HepG2 (cell line): ENCODE data around the gene GRIA3. TPM values are rescaled to one million over a fixed set of nuclear protein-coding genes. Genes with fewer than 3 reads are reported as not detected.

ENCODE experiments used
- GATAD2A ChIP-seq: IDR thresholded peaks from 2 replicates; pipeline ENCODE4 v1.6.1; 2016
- RBM22 ChIP-seq: fragments of 200-400 bp; formaldehyde crosslinking; optimal IDR thresholded peaks from 2 replicates; pipeline ENCODE3; 2017; ENCODE audit warnings: mild to moderate bottlenecking, low read length, moderate library complexity
- ZNF143 ChIP-seq: sonication (generic); formaldehyde crosslinking; IDR thresholded peaks from 2 replicates; pipeline ENCODE4 v1.4.0; 2020; ENCODE audit warnings: missing genetic modification reagents
- polyA plus RNA-seq, 8 experiments: library from polyadenylated mRNA; depleted of rRNA in 3 of 8; stranded (reverse) in 7 of 8; unstranded in 1 of 8; fragments of >200 nt; fragmentation: Illumina TruSeq in 4 of 8; extraction: Trizol in 4 of 8; gene quantifications; 2 replicates each; pipeline versions ENCODE4 v1.2.1 to v1.2.3, GENCODE V29; 2011 to 2016; ENCODE audit warnings: low read depth in 4 of 8, missing spikeins in 1 of 8, mixed read lengths in 1 of 8; ENCODE audit not compliant: insufficient read depth in 1 of 8
- total RNA-seq, 5 experiments: library from RNA; depleted of rRNA; stranded (reverse); fragments of >200 nt; fragmentation: Illumina TruSeq; extraction: Trizol; gene quantifications; 2 replicates each; pipeline ENCODE4 v1.2.3, GENCODE V29; 2016; ENCODE audit warnings: low read depth in 1 of 5
- TF ChIP-seq, protein P1 (sequence below): sonication (generic); formaldehyde crosslinking; IDR thresholded peaks from 2 replicates; pipeline ENCODE4 v1.4.0; 2020; ENCODE audit warnings: mild to moderate bottlenecking, missing genetic modification reagents
- TF ChIP-seq, protein P2 (sequence below): sonication (generic); formaldehyde crosslinking; IDR thresholded peaks from 2 replicates; pipeline ENCODE4 v1.9.0; 2021; ENCODE audit warnings: missing genetic modification reagents, mild to moderate bottlenecking, borderline replicate concordance
- TF ChIP-seq, protein P3 (sequence below): sonication (generic); formaldehyde crosslinking; IDR thresholded peaks from 2 replicates; pipeline ENCODE4 v1.8.0; 2022; ENCODE audit warnings: missing genetic modification reagents, mild to moderate bottlenecking, moderate library complexity, borderline replicate concordance
- TF ChIP-seq, protein P4 (sequence below): sonication (generic); formaldehyde crosslinking; IDR thresholded peaks from 2 replicates; pipeline ENCODE4 v1.4.0; 2020; ENCODE audit warnings: missing genetic modification reagents

The GRIA3 gene
- total and polyA plus RNA-seq, 2 of the 13 experiments (the other 11 are each of a cell fraction or from before 2014, with no cell fraction given): not detected

DNA sequence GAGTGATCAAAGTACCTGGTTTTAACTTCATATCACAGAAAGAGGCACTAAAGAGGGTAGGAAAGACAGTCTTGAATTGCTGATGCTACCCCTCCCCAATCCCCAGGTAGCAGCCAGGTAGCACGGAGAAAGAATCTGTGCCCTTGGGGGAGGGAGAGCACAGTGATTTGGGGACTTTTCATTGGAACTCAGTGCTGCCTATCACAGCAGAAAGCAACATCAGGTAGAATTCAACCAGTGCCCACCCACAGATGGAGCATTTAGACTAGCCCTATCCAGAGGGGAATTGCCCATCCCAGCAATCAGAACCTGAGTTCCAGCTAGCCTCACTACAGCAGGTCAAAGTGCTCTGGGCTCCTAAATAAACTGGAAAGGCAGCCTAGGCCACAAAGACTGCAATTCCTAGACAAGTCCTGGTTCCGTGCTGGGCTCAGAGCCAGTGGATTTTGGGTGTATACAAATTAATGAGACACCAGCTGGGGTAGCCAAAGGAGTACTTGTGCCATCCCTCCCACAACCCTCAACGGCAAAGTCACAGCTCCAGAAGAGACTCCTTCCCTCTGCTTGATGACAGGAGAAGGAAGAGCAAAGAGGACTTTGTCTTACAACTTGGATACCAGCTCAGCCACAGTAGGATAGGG is 320.7 kb downstream of the GRIA3 start (continued):
- TF ChIP-seq, protein P1, sequence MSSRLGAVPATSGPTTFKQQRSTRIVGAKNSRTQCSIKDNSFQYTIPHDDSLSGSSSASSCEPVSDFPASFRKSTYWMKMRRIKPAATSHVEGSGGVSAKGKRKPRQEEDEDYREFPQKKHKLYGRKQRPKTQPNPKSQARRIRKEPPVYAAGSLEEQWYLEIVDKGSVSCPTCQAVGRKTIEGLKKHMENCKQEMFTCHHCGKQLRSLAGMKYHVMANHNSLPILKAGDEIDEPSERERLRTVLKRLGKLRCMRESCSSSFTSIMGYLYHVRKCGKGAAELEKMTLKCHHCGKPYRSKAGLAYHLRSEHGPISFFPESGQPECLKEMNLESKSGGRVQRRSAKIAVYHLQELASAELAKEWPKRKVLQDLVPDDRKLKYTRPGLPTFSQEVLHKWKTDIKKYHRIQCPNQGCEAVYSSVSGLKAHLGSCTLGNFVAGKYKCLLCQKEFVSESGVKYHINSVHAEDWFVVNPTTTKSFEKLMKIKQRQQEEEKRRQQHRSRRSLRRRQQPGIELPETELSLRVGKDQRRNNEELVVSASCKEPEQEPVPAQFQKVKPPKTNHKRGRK (CRISPR knock-in tag): no peak
- TF ChIP-seq ZNF143 (no peak), GATAD2A (CRISPR knock-in tag) (no peak), RBM22 (no peak)
- TF ChIP-seq, protein P2, sequence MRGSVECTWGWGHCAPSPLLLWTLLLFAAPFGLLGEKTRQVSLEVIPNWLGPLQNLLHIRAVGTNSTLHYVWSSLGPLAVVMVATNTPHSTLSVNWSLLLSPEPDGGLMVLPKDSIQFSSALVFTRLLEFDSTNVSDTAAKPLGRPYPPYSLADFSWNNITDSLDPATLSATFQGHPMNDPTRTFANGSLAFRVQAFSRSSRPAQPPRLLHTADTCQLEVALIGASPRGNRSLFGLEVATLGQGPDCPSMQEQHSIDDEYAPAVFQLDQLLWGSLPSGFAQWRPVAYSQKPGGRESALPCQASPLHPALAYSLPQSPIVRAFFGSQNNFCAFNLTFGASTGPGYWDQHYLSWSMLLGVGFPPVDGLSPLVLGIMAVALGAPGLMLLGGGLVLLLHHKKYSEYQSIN (CRISPR knock-in tag): no peak
- TF ChIP-seq, protein P3, sequence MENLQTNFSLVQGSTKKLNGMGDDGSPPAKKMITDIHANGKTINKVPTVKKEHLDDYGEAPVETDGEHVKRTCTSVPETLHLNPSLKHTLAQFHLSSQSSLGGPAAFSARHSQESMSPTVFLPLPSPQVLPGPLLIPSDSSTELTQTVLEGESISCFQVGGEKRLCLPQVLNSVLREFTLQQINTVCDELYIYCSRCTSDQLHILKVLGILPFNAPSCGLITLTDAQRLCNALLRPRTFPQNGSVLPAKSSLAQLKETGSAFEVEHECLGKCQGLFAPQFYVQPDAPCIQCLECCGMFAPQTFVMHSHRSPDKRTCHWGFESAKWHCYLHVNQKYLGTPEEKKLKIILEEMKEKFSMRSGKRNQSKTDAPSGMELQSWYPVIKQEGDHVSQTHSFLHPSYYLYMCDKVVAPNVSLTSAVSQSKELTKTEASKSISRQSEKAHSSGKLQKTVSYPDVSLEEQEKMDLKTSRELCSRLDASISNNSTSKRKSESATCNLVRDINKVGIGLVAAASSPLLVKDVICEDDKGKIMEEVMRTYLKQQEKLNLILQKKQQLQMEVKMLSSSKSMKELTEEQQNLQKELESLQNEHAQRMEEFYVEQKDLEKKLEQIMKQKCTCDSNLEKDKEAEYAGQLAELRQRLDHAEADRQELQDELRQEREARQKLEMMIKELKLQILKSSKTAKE: no peak
- TF ChIP-seq, protein P4, sequence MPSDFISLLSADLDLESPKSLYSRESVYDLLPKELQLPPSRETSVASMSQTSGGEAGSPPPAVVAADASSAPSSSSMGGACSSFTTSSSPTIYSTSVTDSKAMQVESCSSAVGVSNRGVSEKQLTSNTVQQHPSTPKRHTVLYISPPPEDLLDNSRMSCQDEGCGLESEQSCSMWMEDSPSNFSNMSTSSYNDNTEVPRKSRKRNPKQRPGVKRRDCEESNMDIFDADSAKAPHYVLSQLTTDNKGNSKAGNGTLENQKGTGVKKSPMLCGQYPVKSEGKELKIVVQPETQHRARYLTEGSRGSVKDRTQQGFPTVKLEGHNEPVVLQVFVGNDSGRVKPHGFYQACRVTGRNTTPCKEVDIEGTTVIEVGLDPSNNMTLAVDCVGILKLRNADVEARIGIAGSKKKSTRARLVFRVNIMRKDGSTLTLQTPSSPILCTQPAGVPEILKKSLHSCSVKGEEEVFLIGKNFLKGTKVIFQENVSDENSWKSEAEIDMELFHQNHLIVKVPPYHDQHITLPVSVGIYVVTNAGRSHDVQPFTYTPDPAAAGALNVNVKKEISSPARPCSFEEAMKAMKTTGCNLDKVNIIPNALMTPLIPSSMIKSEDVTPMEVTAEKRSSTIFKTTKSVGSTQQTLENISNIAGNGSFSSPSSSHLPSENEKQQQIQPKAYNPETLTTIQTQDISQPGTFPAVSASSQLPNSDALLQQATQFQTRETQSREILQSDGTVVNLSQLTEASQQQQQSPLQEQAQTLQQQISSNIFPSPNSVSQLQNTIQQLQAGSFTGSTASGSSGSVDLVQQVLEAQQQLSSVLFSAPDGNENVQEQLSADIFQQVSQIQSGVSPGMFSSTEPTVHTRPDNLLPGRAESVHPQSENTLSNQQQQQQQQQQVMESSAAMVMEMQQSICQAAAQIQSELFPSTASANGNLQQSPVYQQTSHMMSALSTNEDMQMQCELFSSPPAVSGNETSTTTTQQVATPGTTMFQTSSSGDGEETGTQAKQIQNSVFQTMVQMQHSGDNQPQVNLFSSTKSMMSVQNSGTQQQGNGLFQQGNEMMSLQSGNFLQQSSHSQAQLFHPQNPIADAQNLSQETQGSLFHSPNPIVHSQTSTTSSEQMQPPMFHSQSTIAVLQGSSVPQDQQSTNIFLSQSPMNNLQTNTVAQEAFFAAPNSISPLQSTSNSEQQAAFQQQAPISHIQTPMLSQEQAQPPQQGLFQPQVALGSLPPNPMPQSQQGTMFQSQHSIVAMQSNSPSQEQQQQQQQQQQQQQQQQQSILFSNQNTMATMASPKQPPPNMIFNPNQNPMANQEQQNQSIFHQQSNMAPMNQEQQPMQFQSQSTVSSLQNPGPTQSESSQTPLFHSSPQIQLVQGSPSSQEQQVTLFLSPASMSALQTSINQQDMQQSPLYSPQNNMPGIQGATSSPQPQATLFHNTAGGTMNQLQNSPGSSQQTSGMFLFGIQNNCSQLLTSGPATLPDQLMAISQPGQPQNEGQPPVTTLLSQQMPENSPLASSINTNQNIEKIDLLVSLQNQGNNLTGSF (CRISPR knock-in tag): no peak
